Esophagus squamous epithelium (tissue), 5 donors: ENCODE results near the gene NFATC2. TPM values are rescaled to one million over a fixed set of nuclear protein-coding genes. Genes with fewer than 3 reads are reported as not detected.

ENCODE experiments used
- DNase-seq: peaks from one replicate; lab custom pipeline; 2025; lab: John Stamatoyannopoulos, UW
- H3K27ac ChIP-seq, 4 donors: fragments of 200-600 bp; sonication (generic); one replicate each; pipeline ENCODE4 v1.5.1; 2016 to 2019; ENCODE audit warnings: mild to moderate bottlenecking in 1 of 4
- H3K27me3 ChIP-seq, 4 donors: fragments of 200-600 bp; sonication (generic); 1 replicate in 3 of 4; 2 replicates in 1 of 4; pipeline versions ENCODE4 v1.5.1 to v1.6.0; 2017 to 2021; ENCODE audit warnings: antibody characterized with exemption in 1 of 4
- H3K36me3 ChIP-seq, 3 donors: fragments of 200-600 bp; sonication (generic); one replicate each; pipeline ENCODE4 v1.5.1; 2016 to 2019
- H3K4me1 ChIP-seq, 3 donors: fragments of 200-600 bp; sonication (generic); one replicate each; pipeline ENCODE4 v1.5.1; 2017 to 2019
- H3K4me3 ChIP-seq, 4 donors: fragments of 200-600 bp; sonication (generic); 1 replicate in 3 of 4; 2 replicates in 1 of 4; pipeline ENCODE4 v1.5.1; 2016 to 2019; ENCODE audit warnings: mild to moderate bottlenecking in 2 of 4, moderate library complexity in 1 of 4
- H3K9me3 ChIP-seq, 3 donors: fragments of 200-600 bp; sonication (generic); one replicate each; pipeline ENCODE4 v1.5.1; 2016 to 2019
- POLR2A ChIP-seq, 4 donors: fragments of 450-650 bp; IDR thresholded peaks; one replicate each; pipeline ENCODE4 v1.6.1; 2017; ENCODE audit warnings: antibody characterized with exemption in 4 of 4, mild to moderate bottlenecking in 4 of 4, moderate library complexity in 3 of 4
- WGBS, 2 donors: methylation state at CpG; one replicate each; pipeline ENCODE4 v1.1.5; 2018; 5-methylcytosine and 5-hydroxymethylcytosine counted together
- intact Hi-C: fragments of 100-400 bp; cut with DNase I; formaldehyde crosslinking; loops from one replicate; pipeline ENCODE4 v1.15.0; 2022
- total RNA-seq, 4 donors: library from RNA; depleted of rRNA; stranded (reverse); fragments of >200 nt; gene quantifications; one replicate each; pipeline ENCODE4 v1.1.0, GENCODE V29; 2016
- TF ChIP-seq, protein P1 (sequence below), 6 experiments: fragments of 450-650 bp in 4 of 6; fragments of 200-600 bp in 2 of 6; sonication (generic) in 2 of 6; IDR thresholded peaks; one replicate each; pipeline ENCODE4 v1.5.1; 2016 to 2019; ENCODE audit warnings: antibody characterized with exemption in 6 of 6, mild to moderate bottlenecking in 4 of 6, moderate library complexity in 4 of 6
- donor health status: DM: yes; HTN: yes; CAD: no.

NFATC2 gene
- total RNA-seq, 4 donors from 2014 or later: 0.83 to 6.7 (median 1.4) TPM

GRCh38 chr20:51430198-51430950 is 112.1 kb downstream of the NFATC2 start:
- DNase-seq: no peak
- H3K4me3 ChIP-seq: no peak overlapping the region
- H3K27ac ChIP-seq: no peak overlapping the region
- H3K27me3 ChIP-seq: peaks cover 0 to 3% (median 0%) of the 10 kb centered on the region in 4 donors
- no peak for TF ChIP-seq POLR2A (IDR thresholded peaks at IDR 0.05)
- TF ChIP-seq, protein P1, sequence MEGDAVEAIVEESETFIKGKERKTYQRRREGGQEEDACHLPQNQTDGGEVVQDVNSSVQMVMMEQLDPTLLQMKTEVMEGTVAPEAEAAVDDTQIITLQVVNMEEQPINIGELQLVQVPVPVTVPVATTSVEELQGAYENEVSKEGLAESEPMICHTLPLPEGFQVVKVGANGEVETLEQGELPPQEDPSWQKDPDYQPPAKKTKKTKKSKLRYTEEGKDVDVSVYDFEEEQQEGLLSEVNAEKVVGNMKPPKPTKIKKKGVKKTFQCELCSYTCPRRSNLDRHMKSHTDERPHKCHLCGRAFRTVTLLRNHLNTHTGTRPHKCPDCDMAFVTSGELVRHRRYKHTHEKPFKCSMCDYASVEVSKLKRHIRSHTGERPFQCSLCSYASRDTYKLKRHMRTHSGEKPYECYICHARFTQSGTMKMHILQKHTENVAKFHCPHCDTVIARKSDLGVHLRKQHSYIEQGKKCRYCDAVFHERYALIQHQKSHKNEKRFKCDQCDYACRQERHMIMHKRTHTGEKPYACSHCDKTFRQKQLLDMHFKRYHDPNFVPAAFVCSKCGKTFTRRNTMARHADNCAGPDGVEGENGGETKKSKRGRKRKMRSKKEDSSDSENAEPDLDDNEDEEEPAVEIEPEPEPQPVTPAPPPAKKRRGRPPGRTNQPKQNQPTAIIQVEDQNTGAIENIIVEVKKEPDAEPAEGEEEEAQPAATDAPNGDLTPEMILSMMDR (IDR thresholded peaks at IDR 0.05): no peak
- no peaks in the 10 kb centered on the region for H3K9me3 ChIP-seq
- intact Hi-C loops: no loop called here
- H3K36me3 ChIP-seq: peaks cover 0 to 24% (median 0%) of the 10 kb centered on the region in 3 donors
- 78 to 82% methylated on average over 13 to 14 of the region's 14 CpGs for WGBS, 2 donors
- peaks cover 0 to 14% (median 0%) of the 10 kb centered on the region in 3 donors for H3K4me1 ChIP-seq

DNA sequence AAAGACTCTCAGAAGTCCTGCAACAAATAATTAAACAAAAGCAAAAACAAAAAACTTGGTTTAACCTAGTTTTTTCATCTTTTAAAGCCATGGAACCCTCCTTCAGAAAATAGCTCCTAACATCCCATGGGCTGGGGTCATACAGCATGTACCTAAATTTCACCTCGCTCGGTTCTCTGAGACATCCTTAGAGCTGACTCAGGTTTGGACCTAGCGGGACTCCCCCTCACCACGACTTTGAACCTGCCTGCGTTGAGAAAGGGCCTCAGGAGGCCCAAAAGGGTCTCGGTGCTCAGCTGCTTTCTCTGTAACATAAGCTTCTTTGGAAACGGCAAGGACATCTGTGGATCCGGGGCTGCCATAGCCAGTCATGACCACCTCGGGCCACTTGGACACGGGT is 112.8 kb downstream of the NFATC2 start:
- intact Hi-C loops: no loop called here
- Histone ChIP-seq H3K36me3 (peaks cover 0 to 17% (median 0%) of the 10 kb centered on the region in 3 donors), H3K27me3 (peaks cover 0 to 3% (median 0%) of the 10 kb centered on the region in 4 donors), H3K4me3 (no peak overlapping the region), H3K4me1 (peaks cover 0 to 14% (median 0%) of the 10 kb centered on the region in 3 donors), H3K9me3 (no peaks in the 10 kb centered on the region), H3K27ac (no peak overlapping the region)
- TF ChIP-seq, protein P1 (IDR thresholded peaks at IDR 0.05): no peak
- no peak for TF ChIP-seq POLR2A (IDR thresholded peaks at IDR 0.05)
- DNase-seq: no peak
- 79% methylated on average over 6 to 10 of the region's 10 CpGs for WGBS, 2 donors

DNA sequence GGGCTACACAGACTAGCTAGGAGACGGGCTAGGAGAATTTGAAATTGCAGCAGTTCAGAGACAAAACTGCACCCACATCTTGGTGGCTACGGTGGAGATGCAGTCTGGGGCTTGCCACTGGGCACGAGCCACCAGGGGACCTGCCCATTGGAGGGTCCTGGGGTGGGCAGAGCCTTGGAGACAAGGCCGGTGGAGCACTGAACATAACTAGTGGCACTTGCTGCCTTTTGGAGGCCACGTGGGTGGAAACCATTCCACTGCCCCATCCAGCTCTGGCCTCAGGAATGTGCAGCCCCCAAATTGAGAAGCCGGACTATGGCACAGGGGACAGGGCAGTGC is 113.4 kb downstream of the NFATC2 start:
- no peak for DNase-seq
- Histone ChIP-seq H3K9me3 (no peaks in the 10 kb centered on the region), H3K4me1 (peaks cover 0 to 14% (median 0%) of the 10 kb centered on the region in 3 donors), H3K4me3 (no peak overlapping the region), H3K27ac (no peak overlapping the region), H3K27me3 (peaks cover 0 to 3% (median 0%) of the 10 kb centered on the region in 4 donors), H3K36me3 (peaks cover 0 to 11% (median 0%) of the 10 kb centered on the region in 3 donors)
- no peak for TF ChIP-seq POLR2A (IDR thresholded peaks at IDR 0.05)
- TF ChIP-seq, protein P1 (IDR thresholded peaks at IDR 0.05): no peak
- intact Hi-C loops: no loop called here
- WGBS, 2 donors: 82 to 86% methylated on average over 6 of the region's 6 CpGs

GRCh38 chr20:51428401-51429143 is 113.9 kb downstream of the NFATC2 start:
- Histone ChIP-seq H3K4me1 (peaks cover 0 to 14% (median 0%) of the 10 kb centered on the region in 3 donors), H3K36me3 (peaks cover 0 to 7% (median 0%) of the 10 kb centered on the region in 3 donors), H3K9me3 (no peaks in the 10 kb centered on the region), H3K27ac (no peak overlapping the region), H3K4me3 (no peak overlapping the region), H3K27me3 (peaks cover 0 to 3% (median 0%) of the 10 kb centered on the region in 4 donors)
- no peak for DNase-seq
- WGBS, 2 donors: 35 to 55% methylated on average over 18 to 22 of the region's 25 CpGs
- TF ChIP-seq, protein P1 (IDR thresholded peaks at IDR 0.05): no peak
- no peak for TF ChIP-seq POLR2A (IDR thresholded peaks at IDR 0.05)
- intact Hi-C loops: no loop called here
